NK-92 (cell line): Measurements from ENCODE around the gene TRIM54.

Experiments
- DNase-seq: peaks from one replicate; lab custom pipeline; 2025; ENCODE audit not compliant: unreplicated experiment; lab: John Stamatoyannopoulos, UW

The TRIM54 gene

GRCh38 chr2:27353762-27354596 is 71.8 kb downstream of the TRIM54 start:
- no peak for DNase-seq

- no peak for DNase-seq
Observed at GRCh38 chr2:27354597-27354927, 72.3 kb downstream of the TRIM54 start.

GRCh38 chr2:27356056-27356381 is 73.8 kb downstream of the TRIM54 start:
- no peak for DNase-seq

- peak; percentile 73 for DNase-seq
Observed at GRCh38 chr2:27356382-27357181, 74.4 kb downstream of the TRIM54 start, which contains the start of gene GTF3C2. Gene GTF3C2 (minus strand): TSS chr2:27356764. CDS start chr2:27343554, 13,210 bp downstream.
